Forelimb muscle (tissue), 1 donor: ENCODE data around the gene ARHGEF37. TPM values are rescaled to one million over a fixed set of nuclear protein-coding genes. Genes with fewer than 3 reads are reported as not detected.
"Not testable (repeated sequence)": the region's sequence is repeated elsewhere in the genome, so short reads cannot be mapped to it uniquely, and the experiment has no call there.

ENCODE experiments used
- DNase-seq: peaks from one replicate; pipeline ENCODE4 v3.0.0-alpha.2; 2013; ENCODE audit warnings: low read depth
- polyA plus RNA-seq: library from polyadenylated mRNA; unstranded; fragments of 120-200 nt; gene quantifications from one replicate; pipeline ENCODE4 v1.2.1, GENCODE V29; 2013; ENCODE audit not compliant: insufficient read length

The ARHGEF37 gene
- polyA plus RNA-seq, 1 donor: 4.3 TPM

GRCh38 chr5:149647334-149647733 is 66.0 kb downstream of the ARHGEF37 start:
- no peak for DNase-seq

- not testable (repeated sequence) for DNase-seq
Observed at GRCh38 chr5:149648464-149649393, 67.4 kb downstream of the ARHGEF37 start.

GRCh38 chr5:149649730-149650129 is 68.4 kb downstream of the ARHGEF37 start:
- DNase-seq: not testable (repeated sequence)

- no peak for DNase-seq
Observed at GRCh38 chr5:149651686-149652085, 70.4 kb downstream of the ARHGEF37 start.

GRCh38 chr5:149652697-149653096 is 71.4 kb downstream of the ARHGEF37 start:
- DNase-seq: no peak

GRCh38 chr5:149654231-149654630 is 72.9 kb downstream of the ARHGEF37 start:
- no peak for DNase-seq

DNA sequence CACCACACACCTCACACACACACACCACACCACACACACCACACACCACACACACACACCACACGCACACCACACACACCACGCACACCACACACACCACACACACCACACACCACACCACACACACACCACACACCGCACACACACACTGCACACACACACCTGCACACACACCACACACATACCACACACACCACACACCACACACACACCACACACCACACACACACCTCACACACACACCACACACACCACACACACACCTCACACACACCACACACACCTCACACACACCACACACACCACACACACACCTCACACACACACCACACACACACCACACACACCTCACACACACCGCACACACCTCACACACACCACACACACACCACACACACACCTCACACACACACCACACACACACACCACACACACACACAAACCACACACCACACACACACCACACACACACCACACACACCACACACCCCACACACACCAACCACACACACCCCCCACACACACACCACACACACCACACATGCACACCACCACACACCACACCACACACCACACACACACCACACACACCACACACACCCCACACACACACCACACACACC is 73.7 kb downstream of the ARHGEF37 start:
- DNase-seq: no peak

DNA sequence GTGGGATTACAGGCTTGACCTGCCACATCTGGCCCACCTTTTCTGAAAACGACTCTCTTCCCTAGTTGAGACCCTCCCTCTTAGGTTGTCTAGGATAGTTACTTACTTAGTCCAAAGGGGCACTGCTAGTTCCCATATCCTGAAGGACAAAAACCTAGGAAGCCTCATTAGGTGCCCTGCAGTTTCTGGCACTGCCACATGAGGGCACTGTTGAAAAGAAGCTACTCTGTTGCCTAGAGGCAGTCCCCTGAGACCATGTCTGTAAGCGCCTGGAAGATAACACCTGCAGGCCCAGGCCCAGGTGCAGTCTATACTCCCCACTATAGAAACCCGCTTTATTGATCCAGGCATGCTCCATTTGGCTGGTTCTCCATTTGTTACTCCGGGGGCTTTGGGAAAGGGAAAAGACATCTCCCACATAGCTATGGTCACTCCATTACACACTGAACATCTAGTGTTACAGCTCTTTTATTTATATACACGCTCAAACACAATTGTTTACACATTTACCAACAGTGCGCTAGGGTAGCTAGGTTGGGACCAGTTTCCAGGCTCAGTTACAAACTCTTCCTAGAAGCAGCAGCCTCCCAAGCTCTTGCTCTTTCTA is 75.4 kb downstream of the ARHGEF37 start:
- no peak for DNase-seq

GRCh38 chr5:149657324-149657723 is 76.0 kb downstream of the ARHGEF37 start:
- no peak for DNase-seq

- no peak for DNase-seq
Observed at GRCh38 chr5:149658299-149658698, 77.0 kb downstream of the ARHGEF37 start.

DNA sequence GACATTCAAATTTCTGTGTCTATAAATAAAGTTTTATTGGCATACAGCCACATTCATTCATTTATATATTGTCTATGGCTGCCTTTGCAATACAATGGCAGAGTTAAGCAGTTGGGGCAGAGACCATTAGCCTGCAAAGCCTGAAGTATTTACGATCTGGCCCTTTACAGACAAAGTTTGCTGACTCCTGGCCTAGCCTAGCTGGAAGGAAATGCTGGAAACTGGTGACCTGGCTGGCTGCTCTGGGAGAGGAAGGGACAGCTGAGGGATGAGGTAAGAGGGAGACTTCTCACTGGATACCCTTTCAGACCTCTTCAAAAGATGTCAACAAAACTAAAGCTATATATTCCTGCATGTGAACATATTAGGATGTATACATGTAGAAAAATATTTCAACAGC is 82.8 kb downstream of the ARHGEF37 start:
- DNase-seq: no peak

- no peak for DNase-seq
Observed at GRCh38 chr5:149664666-149665415, 83.5 kb downstream of the ARHGEF37 start.

DNA sequence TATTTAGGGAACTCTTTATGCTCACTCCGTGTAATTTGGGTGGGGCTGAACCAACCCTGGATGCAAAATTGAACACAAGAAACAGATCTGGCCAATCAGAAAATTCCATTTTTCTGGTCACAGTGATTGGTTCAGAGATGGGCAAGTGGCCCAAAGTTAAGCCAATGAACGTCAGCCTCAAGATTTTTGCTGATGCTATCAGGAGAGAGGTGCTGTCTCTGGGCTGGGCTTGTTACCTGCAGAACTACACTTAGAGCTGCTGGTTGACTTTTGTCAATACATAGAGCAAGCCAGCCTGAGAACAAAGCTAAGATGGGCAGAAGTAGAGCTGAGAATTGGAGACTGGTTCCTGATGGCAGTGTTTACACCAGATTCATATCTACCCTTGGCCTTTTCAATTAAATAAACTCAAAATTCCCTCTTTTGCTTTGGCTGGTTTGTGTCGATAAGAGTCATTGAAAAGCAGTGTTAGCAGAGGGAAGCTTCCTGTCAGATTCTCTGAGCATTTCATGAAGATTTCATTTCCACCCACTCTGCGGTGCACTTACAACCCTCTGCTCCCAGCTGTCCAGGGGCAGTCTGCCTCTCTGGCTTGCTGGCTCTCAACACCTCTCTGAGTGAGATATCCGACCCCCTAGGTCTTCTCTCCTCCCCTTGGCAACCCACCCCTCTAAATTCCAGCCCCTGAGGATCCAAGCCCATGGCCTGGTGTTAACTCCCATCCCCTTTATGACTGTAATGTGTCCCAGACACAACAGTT is 84.3 kb downstream of the ARHGEF37 start:
- no peak for DNase-seq

DNA sequence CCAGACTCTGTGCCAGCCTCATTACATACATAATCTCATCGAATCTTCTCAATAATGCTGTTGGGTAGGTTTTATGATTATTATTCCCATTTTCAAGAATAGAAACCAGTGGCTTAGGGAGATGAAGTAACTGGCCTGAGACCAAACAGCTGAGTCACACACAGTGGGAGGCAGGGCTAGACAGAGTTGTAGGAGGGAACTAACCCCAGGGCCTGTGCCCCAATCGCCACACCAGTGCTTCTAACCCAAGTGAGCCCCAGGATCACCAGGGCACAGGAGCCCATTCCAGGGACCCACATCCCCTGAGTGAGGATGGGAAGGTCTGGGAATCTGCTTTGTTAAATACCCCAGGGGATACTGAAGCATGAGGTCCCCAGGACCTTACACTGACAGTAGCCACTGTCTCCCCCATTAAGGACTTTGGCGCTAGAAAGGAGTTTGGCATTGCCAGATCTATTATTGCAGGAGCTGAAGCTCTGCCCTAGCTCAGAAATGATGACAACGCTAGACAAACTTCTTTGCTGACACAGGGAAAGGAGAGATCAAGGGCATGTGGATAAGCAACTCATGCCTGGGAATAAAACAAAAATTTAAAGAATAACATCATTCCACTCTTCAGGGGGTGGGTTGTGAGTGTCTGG is 85.0 kb downstream of the ARHGEF37 start:
- DNase-seq: no peak

DNA sequence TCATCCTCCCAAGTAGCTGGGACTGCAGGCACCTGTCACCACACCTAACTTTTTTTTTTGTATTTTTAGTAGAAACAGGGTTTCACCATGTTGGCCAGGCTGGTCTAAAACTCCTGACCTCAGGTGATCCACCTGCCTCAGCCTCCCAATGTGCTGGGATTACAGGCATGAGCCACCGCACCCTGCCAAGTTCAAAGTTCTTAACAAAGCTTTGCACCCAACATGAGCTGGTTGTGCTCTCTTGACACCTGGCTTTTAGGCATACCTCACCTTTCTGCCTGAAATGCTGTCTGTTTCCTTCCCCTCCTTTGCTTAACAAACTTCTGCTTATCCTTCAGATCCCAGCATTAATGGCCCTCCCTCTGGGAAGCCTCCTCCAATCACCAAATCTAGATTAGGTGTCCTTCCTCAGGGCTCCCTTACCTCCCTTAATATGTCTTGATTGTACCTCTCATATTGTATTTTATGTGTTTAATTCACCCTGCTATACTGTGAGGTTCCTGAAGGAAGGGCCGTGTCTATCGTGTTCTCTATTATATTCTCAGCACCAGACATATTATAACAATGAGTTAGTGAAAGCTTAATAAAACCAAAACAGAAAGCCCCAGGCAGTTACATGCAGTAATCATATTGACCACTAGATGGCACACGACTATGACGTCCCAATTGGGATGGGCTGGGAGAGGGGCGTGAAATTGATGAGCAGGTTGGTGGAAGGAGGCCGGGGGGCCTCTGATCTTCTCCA is 86.0 kb downstream of the ARHGEF37 start:
- DNase-seq: no peak

GRCh38 chr5:149667829-149668330 is 86.6 kb downstream of the ARHGEF37 start:
- no peak for DNase-seq

- DNase-seq: not testable (repeated sequence)
Observed at GRCh38 chr5:149669273-149669672, 88.0 kb downstream of the ARHGEF37 start.

- no peak for DNase-seq
Observed at GRCh38 chr5:149671544-149671943, 90.2 kb downstream of the ARHGEF37 start.

DNA sequence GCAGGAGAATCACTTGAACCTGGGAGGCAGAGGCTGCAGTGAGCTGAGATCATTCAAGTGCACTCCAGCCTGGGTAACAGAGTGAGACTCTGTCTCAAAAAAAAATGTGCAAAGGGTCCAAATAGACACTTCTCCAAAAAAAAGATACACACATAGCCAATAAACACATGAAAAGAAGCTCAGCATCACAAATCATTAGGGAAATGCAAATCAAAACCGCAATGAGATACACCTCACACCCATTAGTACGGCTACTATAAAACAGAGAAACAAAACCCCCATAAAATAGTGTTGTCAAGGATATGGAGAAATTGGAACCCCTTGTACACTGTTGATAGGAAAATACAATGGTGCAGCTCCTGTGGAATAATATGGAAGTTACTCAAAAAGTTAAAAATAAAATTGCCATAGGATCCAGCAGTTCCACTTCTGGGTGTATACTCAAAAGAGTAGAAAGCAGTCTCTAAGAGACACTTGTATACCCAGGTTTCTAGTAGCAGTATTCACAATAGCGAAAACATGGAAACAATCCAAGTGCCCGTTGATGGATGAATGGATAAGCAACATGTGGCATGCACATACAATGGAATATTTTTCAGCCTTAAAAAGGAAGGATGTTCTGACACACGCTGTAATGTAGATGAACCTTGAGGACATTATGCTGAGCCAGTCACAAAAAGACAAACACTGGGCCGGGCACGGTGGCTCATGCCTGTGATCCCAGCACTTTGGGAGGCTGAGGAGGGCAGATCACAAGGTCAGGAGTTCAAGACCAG is 91.6 kb downstream of the ARHGEF37 start:
- no peak for DNase-seq
